GM12801 (cell line): Measurements from ENCODE around the gene HAO2.

ENCODE experiments used
- CTCF ChIP-seq: IDR thresholded peaks from one replicate; pipeline ENCODE4 v1.5.1; 2011; ENCODE audit warnings: control low read depth; ENCODE audit not compliant: insufficient read length; ENCODE audit errors: extremely low read depth

The HAO2 gene

GRCh38 chr1:119420638-119421037 is 52.1 kb downstream of the HAO2 start:
- TF ChIP-seq CTCF: no peak

DNA sequence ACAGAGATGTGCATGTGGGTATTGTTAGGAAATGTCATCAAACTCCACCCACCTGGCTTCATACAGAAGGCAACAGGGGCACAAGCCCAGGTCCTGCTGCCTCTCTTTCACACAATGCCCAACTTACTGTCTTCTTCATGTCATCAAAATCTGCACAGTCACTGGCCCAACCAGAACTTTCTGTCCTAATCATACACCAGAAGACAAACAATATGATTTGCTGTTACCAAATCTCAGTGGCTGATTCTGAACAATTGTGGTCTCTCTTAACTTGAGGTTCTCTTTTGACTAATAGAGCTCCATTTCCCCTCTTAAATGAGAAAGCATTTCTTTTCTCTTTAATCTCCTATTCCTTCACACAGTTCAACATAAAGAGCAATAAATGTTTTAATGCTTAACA is 54.0 kb downstream of the HAO2 start:
- TF ChIP-seq CTCF: no peak

GRCh38 chr1:119428991-119429390 is 60.4 kb downstream of the HAO2 start:
- TF ChIP-seq CTCF: no peak

DNA sequence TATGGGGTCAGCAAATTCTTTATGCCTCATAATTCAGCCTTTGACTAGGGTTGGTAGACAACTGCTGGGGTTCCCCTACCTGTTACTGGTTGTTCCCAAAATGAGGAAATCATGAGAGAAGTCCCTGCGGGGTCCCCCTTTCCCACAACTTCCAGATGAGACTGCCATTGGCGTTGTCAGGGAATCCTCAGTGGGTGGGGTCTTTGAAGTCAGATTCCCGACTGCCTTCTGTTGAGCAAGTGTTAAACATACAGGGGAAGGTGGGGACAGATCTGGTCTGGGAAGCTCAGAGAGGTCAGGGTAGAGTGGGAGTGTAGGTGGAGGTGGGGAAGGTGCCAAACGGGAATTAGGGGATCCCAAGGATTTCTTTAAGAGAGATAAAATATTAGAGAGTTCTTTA is 61.1 kb downstream of the HAO2 start:
- no peak for TF ChIP-seq CTCF

DNA sequence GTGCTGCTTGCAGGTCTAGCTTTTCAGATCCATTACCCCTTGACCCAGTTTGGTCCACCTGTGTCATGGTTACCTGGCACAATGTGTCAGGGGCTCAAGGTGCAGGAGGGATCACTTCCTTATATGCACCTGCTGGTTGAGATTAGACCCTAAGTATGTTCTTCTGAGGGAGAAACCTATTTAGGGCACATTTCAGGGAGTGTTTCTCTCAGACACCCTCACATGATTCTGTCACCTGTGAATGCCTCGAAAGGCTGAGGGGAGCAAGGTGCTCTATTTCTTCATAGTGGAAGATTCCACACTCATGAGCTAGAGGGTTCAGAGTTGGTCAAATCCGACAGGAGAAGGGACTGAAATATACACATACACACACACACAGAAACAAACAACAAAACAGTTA is 61.9 kb downstream of the HAO2 start:
- TF ChIP-seq CTCF: no peak

- TF ChIP-seq CTCF: no peak
Observed at GRCh38 chr1:119431836-119432235, 63.3 kb downstream of the HAO2 start.

DNA sequence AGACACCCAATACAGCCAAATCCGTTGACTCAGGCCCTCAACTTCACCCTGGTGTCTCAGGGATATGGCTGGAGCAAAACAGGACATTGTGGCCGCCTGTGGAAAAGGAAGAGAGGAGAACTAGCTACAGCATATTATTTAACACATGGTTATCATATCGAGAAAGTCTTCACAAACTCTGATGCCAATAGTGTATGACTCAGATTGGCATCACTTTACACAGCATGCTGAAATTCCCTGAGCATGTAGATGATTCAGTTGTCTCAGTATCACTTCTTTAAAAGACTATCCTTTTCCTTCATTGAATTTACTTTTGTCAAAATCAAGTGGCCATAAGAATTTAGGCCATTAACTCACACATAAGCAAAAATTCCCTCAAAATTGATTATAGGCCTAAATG is 66.5 kb downstream of the HAO2 start:
- TF ChIP-seq CTCF: no peak

- TF ChIP-seq CTCF: no peak
Observed at GRCh38 chr1:119438761-119439160, 70.2 kb downstream of the HAO2 start.
